Tibial nerve (tissue), 4 donors: ENCODE data around the gene HOXD9. TPM values are rescaled to one million over a fixed set of nuclear protein-coding genes. Genes with fewer than 3 reads are reported as not detected.

ENCODE experiments used
- DNase-seq, 2 donors: peaks; one replicate each; pipeline ENCODE4 v3.0.0-alpha.2; 2019; ENCODE audit warnings: low spot score in 2 of 2
- H3K27ac ChIP-seq, 4 donors: fragments of 200-600 bp; sonication (generic) in 3 of 4; one replicate each; pipeline ENCODE4 v1.5.1; 2017 to 2019; ENCODE audit warnings: mild to moderate bottlenecking in 1 of 4
- H3K27me3 ChIP-seq, 2 donors: fragments of 200-600 bp; sonication (generic) in 1 of 2; one replicate each; pipeline versions ENCODE4 v1.5.1 to v1.6.0; 2017 to 2019
- H3K36me3 ChIP-seq, 3 donors: fragments of 200-600 bp; sonication (generic); one replicate each; pipeline ENCODE4 v1.5.1; 2018 to 2019
- H3K4me1 ChIP-seq, 4 donors: fragments of 200-600 bp; sonication (generic) in 3 of 4; one replicate each; pipeline ENCODE4 v1.5.1; 2017 to 2019
- H3K4me3 ChIP-seq, 4 donors: fragments of 200-600 bp; sonication (generic) in 3 of 4; one replicate each; pipeline ENCODE4 v1.5.1; 2017 to 2019; ENCODE audit warnings: mild to moderate bottlenecking in 1 of 4, moderate library complexity in 1 of 4
- H3K9me3 ChIP-seq, 4 donors: fragments of 200-600 bp; sonication (generic) in 3 of 4; one replicate each; pipeline ENCODE4 v1.5.1; 2017 to 2019
- EP300 ChIP-seq, 2 donors: sonication (generic); formaldehyde crosslinking; IDR thresholded peaks; one replicate each; pipeline ENCODE4 v1.6.1; 2017; ENCODE audit warnings: antibody characterized with exemption in 2 of 2, mild to moderate bottlenecking in 1 of 2
- POLR2A ChIP-seq, 2 donors: fragments of 450-650 bp; IDR thresholded peaks; one replicate each; pipeline ENCODE4 v1.6.1; 2017; ENCODE audit warnings: antibody characterized with exemption in 2 of 2, mild to moderate bottlenecking in 2 of 2, moderate library complexity in 2 of 2
- WGBS, 2 donors: methylation state at CpG; one replicate each; pipeline ENCODE4 v1.1.5; 2018; 5-methylcytosine and 5-hydroxymethylcytosine counted together
- total RNA-seq, 4 donors: library from RNA; depleted of rRNA; stranded (reverse); fragments of >200 nt; gene quantifications; one replicate each; pipeline ENCODE4 v1.1.0, GENCODE V29; 2016
- TF ChIP-seq, protein P1 (sequence below), 5 experiments: fragments of 200-600 bp in 3 of 5; fragments of 450-650 bp in 2 of 5; sonication (generic) in 3 of 5; IDR thresholded peaks; one replicate each; pipeline ENCODE4 v1.5.1; 2016 to 2019; ENCODE audit warnings: antibody characterized with exemption in 5 of 5, mild to moderate bottlenecking in 3 of 5, moderate library complexity in 2 of 5

The HOXD9 gene
- total RNA-seq, 4 donors from 2014 or later: 1.9 to 9.4 (median 5.9) TPM

DNA sequence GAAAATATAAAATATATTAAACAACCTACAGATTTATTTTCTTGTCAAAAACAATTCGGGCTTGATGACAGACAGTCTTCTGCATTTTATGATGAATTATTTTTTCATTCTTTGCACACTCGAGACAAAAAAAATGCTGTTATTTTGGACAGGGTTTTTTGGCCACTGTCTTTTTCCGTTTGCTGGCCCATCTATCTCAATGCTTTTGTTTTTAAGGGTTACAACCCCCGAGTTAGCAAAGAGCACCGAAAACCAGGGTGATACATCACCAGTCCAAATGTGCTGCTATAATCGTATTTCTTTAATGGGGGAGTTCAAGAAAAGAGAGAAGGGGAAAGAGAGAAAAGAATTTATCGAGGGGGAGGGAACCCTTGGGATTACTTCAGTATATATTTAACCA is 46.5 kb upstream of the HOXD9 start:
- no peaks in the 10 kb centered on the region for H3K9me3 ChIP-seq
- no peaks in the 10 kb centered on the region for H3K36me3 ChIP-seq
- no peak overlapping the region for H3K4me3 ChIP-seq
- H3K27me3 ChIP-seq: peaks cover 8 to 97% of the 10 kb centered on the region in 2 donors
- TF ChIP-seq, protein P1, sequence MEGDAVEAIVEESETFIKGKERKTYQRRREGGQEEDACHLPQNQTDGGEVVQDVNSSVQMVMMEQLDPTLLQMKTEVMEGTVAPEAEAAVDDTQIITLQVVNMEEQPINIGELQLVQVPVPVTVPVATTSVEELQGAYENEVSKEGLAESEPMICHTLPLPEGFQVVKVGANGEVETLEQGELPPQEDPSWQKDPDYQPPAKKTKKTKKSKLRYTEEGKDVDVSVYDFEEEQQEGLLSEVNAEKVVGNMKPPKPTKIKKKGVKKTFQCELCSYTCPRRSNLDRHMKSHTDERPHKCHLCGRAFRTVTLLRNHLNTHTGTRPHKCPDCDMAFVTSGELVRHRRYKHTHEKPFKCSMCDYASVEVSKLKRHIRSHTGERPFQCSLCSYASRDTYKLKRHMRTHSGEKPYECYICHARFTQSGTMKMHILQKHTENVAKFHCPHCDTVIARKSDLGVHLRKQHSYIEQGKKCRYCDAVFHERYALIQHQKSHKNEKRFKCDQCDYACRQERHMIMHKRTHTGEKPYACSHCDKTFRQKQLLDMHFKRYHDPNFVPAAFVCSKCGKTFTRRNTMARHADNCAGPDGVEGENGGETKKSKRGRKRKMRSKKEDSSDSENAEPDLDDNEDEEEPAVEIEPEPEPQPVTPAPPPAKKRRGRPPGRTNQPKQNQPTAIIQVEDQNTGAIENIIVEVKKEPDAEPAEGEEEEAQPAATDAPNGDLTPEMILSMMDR (IDR thresholded peaks at IDR 0.05): no peak
- no peak for TF ChIP-seq POLR2A (IDR thresholded peaks at IDR 0.05)
- H3K27ac ChIP-seq: no peak overlapping the region
- H3K4me1 ChIP-seq: peaks cover 0 to 40% (median 2%) of the 10 kb centered on the region in 4 donors
- WGBS, 2 donors: 17 to 18% methylated on average over 7 of the region's 7 CpGs
- DNase-seq: no peak

DNA sequence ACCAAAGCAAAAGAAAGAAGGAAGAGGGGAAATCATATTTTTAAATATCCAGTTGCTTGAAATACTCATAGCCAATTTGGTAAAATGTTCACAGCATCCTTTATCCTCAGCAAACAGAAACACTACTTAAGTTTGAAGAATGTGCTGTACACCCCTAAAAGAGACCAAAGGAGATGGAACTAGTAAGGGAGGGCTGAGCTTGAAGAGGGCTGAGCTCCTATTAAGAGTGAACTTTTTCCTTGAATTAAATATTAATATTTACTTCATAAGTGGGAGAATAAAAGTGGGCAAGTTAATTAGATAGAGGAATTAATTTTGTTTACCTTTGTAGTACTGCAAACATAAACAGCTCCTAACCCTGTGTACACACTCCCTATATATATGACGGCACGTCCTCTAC is 45.7 kb upstream of the HOXD9 start:
- Histone ChIP-seq H3K27me3 (peaks cover 13 to 97% of the 10 kb centered on the region in 2 donors), H3K9me3 (no peaks in the 10 kb centered on the region), H3K4me3 (no peak overlapping the region), H3K36me3 (no peaks in the 10 kb centered on the region), H3K4me1 (peaks cover 0 to 41% (median 2%) of the 10 kb centered on the region in 4 donors), H3K27ac (no peak overlapping the region)
- DNase-seq: no peak
- no peak for TF ChIP-seq EP300 (IDR thresholded peaks at IDR 0.05)
- TF ChIP-seq, protein P1 (IDR thresholded peaks at IDR 0.05): no peak
- TF ChIP-seq POLR2A (IDR thresholded peaks at IDR 0.05): no peak
- WGBS, 2 donors: 21 to 31% methylated on average over 2 of the region's 2 CpGs

DNA sequence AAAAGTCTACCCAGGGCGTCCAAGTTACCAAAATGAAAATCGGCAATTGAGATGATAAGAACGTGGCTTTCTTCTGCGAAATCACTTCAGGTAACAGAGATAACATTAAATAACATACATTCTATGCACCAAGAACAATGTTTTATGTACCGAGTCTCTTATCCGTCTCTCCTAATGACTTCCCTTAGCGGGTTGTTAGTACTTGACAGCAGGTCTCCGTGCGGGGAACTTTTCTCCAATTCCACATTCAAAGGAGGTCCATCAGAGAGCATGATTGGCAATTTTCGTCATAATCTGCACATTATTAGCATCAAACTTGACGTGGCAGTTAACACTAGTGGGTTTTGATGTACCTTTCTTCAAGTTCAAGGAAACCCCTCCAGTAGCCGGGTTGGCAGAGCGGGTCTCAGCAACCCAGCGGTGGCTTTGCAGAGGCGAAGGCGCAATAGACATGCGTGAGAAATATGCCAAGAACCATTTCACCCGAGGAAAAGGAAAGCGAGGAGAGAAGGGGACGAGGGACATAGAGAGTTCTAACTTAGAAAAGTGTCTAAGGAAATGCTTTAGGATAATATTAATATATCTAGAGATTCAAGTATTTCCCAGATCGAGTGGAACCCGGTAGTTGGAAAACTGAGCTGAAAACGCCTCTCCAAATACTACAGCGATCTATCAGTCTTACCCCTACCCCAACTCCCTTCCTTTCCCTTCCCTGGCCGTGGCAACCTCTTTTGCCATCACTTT is 43.8 kb upstream of the HOXD9 start:
- no peak for DNase-seq
- Histone ChIP-seq H3K27ac (no peak overlapping the region), H3K9me3 (no peaks in the 10 kb centered on the region), H3K27me3 (peaks cover 21 to 97% of the 10 kb centered on the region in 2 donors), H3K4me3 (no peak overlapping the region), H3K4me1 (peaks cover 0 to 47% (median 2%) of the 10 kb centered on the region in 4 donors), H3K36me3 (no peaks in the 10 kb centered on the region)
- 8% methylated on average over 25 of the region's 25 CpGs for WGBS, 2 donors
- TF ChIP-seq POLR2A (IDR thresholded peaks at IDR 0.05) (no peak), EP300 (IDR thresholded peaks at IDR 0.05) (peak in 1 of 2 donors; percentile 13)

DNA sequence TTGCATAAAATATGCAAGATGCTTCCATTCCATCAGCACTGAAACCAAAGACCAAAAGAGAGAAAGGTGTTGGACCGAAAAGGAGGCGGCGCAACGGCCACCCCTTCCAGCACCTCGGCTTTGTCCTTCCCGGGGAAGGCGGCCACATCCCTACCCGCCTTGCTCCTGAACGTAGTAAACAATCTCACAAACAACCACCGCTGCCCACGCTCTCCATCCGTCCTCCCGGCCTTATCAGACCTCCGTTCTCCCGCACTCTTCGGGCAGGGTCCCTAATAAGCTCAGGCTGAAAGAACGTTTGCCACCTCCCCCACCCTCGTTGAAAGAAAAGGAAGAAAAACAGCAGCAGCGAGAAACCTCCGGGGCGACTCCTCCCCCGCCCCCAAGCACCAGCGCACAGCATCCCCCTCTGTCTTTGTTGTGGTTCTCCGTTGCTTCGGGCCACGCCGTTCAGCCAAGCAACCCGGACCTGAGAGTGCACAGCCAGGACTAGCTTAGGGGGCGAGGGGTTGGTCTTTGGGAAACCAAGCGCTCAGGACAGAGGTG is 43.2 kb upstream of the HOXD9 start:
- H3K27me3 ChIP-seq: peaks cover 25 to 97% of the 10 kb centered on the region in 2 donors
- no peaks in the 10 kb centered on the region for H3K36me3 ChIP-seq
- no peak overlapping the region for H3K27ac ChIP-seq
- H3K4me3 ChIP-seq: no peak overlapping the region
- WGBS, 2 donors: 4 to 7% methylated on average over 30 of the region's 30 CpGs
- H3K9me3 ChIP-seq: no peaks in the 10 kb centered on the region
- DNase-seq: no peak
- TF ChIP-seq EP300 (IDR thresholded peaks at IDR 0.05) (no peak), POLR2A (IDR thresholded peaks at IDR 0.05) (no peak)
- TF ChIP-seq, protein P1 (IDR thresholded peaks at IDR 0.05): no peak
- H3K4me1 ChIP-seq: peaks cover 0 to 48% (median 2%) of the 10 kb centered on the region in 4 donors

DNA sequence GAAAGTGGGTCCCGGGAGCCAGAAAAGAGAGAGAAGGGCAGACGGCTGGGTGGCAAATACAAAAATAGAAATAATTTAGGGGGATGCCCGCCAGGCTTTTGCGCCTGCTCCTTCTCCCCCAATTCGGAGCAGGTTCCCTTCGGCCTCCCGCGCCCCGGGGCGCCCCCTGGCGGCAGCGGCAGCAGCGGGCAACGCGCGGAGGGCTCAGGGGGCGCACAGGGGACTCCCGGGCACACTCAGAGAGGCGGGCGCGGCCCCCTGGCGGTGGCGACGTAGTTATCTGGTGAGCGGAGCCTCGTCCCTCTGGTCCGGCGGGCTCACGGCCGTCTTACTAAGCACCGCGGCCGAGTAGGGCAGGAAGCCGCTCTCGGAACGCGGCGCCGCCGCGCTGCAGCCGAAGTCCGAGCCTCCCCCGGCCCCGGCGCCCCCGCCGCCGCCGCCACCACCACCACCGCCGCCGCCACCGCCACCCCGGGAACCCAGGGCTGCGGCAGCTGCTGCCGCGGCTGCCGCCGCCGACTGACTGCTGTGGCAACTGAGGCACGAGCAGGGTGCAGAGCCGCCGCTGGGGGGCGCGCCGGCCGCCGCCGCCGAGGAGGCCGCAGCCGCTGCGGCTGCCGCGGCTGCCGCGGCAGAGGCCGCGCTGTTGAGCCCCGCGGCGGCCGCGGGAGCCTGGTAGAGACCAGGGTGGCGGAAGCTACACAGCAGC is 42.5 kb upstream of the HOXD9 start:
- H3K36me3 ChIP-seq: no peaks in the 10 kb centered on the region
- H3K27me3 ChIP-seq: peaks cover 28 to 97% of the 10 kb centered on the region in 2 donors
- WGBS, 2 donors: 2% methylated on average over 42 of the region's 86 CpGs
- H3K4me1 ChIP-seq: peaks cover 0 to 54% (median 4%) of the 10 kb centered on the region in 4 donors
- peak overlapping the region in 1 of 4 donors; percentile 21 for H3K4me3 ChIP-seq
- DNase-seq: no peak
- no peak overlapping the region for H3K27ac ChIP-seq
- H3K9me3 ChIP-seq: no peaks in the 10 kb centered on the region
- TF ChIP-seq POLR2A (IDR thresholded peaks at IDR 0.05) (no peak), EP300 (IDR thresholded peaks at IDR 0.05) (no peak)
- TF ChIP-seq, protein P1 (IDR thresholded peaks at IDR 0.05): peak; percentile 27 to 43 (median 39)
